ENCODE data around the gene ALB.

GRCh38 chr4:73439991-73440390 lies 35.9 kb downstream of the ALB start:
- TF ChIP-seq CTCF (IDR thresholded peaks at IDR 0.05), result no peak
- TF ChIP-seq EZH2 (IDR thresholded peaks at IDR 0.05), result no peak
- TF ChIP-seq EZH2phosphoT487 (IDR thresholded peaks at IDR 0.05), result no peak

Measured in neural progenitor cell (in vitro differentiated cells).